Breast epithelium (tissue), 3 donors: ENCODE measurements around the gene ERC1.

Experiments
- CTCF ChIP-seq, 3 donors: fragments of 450-650 bp; IDR thresholded peaks; one replicate each; pipeline ENCODE4 v1.5.1; 2016 to 2017; ENCODE audit warnings: antibody characterized with exemption in 3 of 3, mild to moderate bottlenecking in 3 of 3, moderate library complexity in 3 of 3
- POLR2A ChIP-seq: fragments of 450-650 bp; IDR thresholded peaks from one replicate; pipeline ENCODE4 v1.6.1; 2016; ENCODE audit warnings: antibody characterized with exemption, mild to moderate bottlenecking, moderate library complexity
- POLR2AphosphoS5 ChIP-seq, 3 donors: sonication (generic); formaldehyde crosslinking; IDR thresholded peaks; one replicate each; pipeline ENCODE4 v1.6.1; 2017; ENCODE audit warnings: antibody characterized with exemption in 3 of 3

- no peak for TF ChIP-seq POLR2AphosphoS5 (IDR thresholded peaks at IDR 0.05)
- TF ChIP-seq CTCF (IDR thresholded peaks at IDR 0.05): no peak
- TF ChIP-seq POLR2A: no peak
Measured at GRCh38 chr12:1313906-1314305, 322.9 kb downstream of the ERC1 start.
